Activated T-cell treated with anti-CD3 and anti-CD28 coated beads for 24 hours (primary cell): ENCODE data around the gene DAAM2.

Experiments used
- DNase-seq: peaks from one replicate; pipeline ENCODE4 v3.0.0-alpha.2; 2020; ENCODE audit warnings: low read depth

DAAM2 gene

DNA sequence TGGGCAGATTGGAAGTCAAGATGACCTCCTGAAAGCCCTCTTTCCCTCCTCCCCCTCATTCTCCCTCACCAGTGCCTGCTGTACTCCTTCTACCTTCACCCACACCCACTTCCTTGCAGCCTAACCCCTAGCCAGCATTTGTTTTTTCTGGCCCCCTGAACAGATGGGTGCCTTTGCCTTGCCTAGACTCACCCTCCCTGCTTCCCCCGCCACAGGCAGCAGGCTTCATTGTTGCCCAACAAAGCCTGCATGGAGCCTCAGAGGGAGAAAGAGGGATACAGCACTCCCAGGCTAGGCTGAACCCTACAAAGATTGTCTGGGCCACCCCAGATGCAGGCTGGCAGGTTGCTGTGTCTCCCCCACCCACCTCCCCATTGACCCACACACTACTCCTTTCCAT lies 139.4 kb downstream of the DAAM2 start:
- no peak for DNase-seq

DNA sequence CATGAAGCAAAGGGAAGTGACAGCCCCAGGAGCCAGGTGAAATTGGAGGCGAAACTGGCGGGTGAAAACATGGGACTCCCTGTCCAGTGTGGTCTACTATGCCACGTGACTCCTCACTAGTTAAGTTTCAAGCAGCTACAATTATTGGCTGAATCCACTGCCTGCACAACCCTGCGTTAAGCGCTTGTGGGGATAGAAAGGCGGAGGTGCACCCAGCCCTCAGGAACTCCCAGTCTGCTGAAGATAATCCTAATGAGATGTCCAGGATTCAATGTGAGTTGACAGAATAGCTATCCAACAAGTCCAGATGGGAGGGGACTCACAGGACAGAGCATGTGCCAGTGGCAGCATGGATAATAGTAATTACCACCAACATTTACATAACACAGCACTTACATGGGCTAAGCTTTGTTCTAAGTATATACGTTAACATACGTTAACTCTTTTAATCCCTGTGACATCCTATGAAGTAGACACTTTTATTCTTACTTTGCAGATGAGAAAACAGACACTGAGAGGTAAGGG lies 140.3 kb downstream of the DAAM2 start:
- no peak for DNase-seq

DNA sequence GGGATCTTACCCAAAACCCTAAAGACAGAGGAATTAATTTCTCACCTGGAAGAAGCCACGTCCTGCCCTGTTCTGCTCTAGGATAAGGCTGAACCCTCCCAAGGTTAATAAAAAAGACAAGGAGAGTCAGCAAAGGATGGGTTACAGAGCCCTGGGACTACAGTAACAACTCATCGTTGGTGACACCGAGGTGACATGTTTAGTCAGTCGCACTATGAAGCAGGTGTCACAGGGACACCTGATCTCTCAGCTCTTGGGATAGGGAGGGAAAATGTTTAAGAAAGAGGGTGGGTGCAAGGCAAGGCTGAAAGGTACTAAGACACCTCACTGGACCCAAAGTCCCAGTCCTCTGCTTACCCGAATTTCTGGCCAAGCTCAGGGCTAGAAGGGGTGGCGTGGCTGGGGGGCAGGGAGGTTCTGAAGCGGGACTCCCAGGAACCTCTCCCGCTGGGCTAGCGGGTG lies 141.5 kb downstream of the DAAM2 start:
- DNase-seq, result no peak

DNA sequence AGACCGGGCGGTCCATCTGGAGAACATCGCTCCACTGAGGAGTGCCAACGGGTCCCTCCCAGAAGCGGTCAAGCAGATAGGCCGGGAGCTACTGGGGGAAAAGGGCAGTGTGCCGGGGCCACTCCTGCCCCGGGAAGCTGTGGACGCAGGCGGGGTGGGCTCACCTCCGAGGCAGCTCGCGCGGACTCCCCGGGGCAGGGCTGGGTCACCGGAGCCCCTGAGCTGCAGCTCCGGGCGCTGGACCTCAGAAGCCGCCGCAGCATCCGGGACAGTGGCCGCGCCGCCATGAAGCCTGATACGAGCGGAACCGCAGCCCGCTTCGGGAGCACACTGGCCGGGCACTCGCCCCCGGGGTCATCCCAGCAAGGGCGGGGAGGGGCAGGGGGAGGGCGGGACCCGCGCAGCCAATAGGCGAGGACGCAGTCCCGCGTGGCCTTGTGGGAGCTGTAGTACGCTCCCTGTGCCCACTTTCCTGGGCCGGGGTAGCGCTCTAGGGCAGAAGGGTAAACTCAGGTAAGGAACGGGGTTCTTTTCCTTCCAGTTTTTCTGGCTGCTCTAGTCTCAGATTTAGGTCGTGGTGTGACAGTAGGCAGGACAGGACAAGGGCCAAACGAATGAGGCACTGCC lies 142.1 kb downstream of the DAAM2 start, which contains the start of gene MOCS1:
Gene MOCS1, minus strand, starts transcription at position 332 of the 627 bp plus-strand sequence. Its CDS starts 45 bp downstream, at position 287.
- DNase-seq, result peak; percentile 21

DNA sequence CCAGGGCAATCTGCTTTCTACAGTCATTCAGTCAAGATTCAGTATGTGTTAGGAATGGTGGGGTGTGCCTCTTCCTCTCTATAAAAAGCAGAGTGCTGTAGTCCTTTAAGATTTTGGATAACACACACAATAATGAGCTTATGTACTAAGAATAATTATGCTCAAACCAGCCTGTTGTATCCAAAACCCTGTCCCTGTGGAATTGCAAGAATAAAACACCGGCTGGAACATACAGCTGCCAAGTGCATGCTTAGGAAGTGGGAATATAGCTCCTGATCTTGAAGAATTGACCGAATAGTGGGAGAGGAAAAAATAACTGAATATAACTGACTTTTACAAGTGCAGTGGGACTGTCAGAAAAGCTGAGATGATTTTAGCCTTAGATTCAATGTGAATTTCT lies 143.1 kb downstream of the DAAM2 start:
- DNase-seq, result no peak

DNA sequence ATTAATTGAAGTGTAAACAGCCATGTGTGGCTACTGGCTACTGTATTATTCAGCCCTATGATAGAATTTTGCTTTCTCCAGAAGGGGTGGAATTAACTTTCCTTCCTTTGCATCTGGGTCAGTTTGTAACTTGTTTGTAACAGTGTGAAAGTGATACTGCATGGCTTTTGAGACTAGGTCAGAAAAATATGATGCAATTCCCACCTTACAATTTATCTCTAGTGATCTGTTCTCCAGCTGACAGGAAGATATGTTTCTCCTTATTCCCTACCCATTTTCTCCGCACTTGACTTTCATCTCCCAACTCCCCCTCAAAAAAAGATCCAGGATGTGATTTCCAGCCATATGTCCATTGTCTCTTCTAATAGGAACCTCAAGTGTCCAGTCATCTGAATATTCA lies 144.7 kb downstream of the DAAM2 start:
- no peak for DNase-seq

DNA sequence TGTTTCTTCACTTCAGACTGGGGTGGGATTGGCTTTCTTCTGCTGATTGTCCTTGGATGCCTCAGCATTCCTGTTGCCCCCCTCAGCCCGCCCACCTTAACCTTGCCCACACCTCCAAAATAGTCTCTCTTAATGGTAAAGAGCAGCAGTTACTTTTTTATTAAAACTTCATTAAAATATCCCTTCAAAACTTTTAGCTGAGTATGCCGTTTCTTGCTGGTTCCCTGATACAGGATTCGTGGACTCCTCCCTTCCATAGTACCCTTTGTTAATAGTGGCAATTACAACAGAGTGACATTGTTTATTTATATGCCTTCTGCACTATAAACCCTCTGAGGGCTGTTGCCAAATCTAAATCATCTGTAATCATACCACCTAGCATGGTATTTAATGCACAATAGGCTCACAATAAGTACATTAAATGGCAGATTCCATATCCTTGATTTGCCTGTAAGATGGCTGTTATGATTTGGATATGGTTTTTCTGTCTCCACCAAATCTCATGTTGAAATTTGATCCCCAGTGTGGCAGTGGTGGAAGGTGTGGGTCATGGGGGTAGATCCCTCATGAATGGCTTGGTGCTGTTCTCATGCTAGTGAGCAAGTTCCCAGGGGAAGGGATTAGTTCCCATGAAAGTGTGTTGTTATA lies 145.6 kb downstream of the DAAM2 start:
- no peak for DNase-seq

DNA sequence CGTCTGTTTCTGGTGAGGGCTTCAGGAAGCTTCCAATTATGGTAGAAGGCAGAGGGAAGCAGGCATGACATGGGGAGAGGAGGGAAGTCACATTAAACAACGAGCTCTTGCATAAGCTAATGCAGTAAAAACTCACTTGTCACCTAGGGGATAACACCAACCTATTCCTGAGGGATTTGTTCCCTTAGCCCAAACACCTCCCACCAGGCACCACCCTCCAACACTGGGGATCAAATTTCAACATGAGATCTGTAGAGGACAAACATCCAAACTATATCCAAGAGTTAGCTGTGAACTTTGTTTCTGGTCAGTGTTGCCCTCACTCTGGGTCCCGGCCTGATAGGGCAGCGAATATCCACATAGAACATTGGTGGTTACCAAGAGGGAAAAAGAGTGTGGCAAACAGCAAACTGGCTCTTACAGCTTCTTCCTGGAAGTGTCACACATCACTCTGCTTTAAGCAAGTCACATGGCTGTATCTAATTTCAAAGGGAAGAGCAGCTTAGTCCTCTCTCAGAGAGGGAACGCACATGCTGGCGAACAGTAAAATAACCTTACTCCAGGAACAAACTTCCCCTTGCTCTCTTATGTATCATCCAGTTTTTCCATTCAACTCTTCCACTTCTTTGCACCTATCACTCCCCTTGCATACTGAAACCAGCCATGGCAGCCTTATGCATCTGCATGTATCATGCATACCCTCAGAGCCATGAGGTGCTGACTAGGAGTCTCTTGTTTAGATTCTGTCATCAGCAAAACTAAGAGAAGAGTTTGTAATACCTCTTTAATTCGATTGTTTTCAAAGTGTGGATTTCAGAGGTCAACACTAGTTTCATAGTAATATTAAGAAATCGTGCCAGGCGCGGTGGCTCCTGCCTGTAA lies 146.8 kb downstream of the DAAM2 start:
- DNase-seq, result no peak

DNA sequence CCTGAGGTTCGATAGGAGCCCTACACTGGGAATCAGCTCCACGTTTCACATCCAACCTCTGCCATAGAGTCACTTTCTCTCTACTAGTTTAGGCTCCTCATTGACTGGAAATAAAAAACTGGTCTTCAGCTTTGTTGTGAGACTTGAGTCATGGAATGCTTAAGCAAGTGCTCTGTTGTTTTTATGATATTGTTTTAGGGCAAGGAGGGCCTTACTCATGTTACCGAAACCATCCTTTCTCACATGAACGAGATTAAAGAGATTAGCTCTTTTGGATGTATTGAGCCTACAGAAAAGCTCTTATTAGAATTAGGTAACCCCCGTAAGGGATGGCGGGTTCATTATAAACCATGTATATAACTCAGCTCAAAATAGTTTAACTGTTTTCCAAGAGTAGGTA lies 149.0 kb downstream of the DAAM2 start:
- no peak for DNase-seq

GRCh38 chr6:39941820-39942219 lies 149.6 kb downstream of the DAAM2 start:
- DNase-seq, result no peak

- no peak for DNase-seq
Observed at GRCh38 chr6:39942903-39943580, 150.9 kb downstream of the DAAM2 start.

- DNase-seq, result no peak
Observed at GRCh38 chr6:39945626-39946025, 153.4 kb downstream of the DAAM2 start.

GRCh38 chr6:39947611-39948068 lies 155.5 kb downstream of the DAAM2 start:
- DNase-seq, result no peak

DNA sequence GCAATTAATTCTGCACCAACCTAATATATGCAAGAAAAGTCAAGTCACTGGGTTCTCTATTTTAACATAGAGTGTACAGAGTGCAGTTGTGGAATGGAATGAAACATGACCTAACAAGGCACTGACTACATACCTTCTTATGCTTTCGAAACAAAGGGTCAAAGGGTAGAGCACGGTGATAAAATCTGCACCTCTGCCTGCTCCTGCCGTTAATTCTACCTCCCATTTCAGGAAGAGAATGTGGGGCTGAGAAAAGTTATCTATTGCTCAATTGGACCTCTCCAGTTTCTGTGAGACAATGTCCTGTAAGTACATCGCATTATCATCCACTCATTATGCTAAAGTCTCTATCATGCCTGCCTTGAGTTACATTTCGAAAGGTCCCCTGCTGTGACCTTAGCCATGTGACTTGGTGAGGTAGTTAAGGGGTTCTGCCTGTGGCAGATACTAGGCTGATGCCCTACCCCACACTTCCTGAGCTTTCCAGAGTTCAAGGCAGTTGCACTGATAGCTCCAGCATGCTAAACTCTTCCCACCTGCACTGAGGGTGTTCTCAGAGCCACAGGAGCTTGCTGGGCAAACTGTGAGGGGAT lies 156.1 kb downstream of the DAAM2 start:
- no peak for DNase-seq

GRCh38 chr6:39950125-39950720 lies 158.0 kb downstream of the DAAM2 start:
- DNase-seq, result no peak

DNA sequence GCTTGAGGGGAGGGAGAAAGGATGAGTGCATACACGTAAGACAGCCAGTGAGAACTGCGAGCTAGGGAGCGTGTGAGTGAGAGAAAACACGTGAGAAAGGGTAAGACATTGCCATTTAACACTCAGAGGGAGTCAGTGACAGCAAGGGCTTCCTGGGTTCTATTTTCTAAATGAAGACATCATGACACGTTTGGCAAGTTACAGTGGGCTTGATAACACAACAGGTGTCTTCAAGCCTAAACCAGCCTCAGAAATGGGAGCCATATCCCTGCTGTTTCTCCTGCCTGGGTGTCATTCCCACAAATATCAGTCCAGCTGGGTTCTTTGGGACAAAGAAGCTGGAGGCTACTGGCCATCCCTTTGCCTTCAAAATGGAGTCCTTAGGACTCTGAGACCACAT lies 159.0 kb downstream of the DAAM2 start:
- DNase-seq, result no peak

- DNase-seq, result no peak
Observed at GRCh38 chr6:39951716-39952115, 159.5 kb downstream of the DAAM2 start.

DNA sequence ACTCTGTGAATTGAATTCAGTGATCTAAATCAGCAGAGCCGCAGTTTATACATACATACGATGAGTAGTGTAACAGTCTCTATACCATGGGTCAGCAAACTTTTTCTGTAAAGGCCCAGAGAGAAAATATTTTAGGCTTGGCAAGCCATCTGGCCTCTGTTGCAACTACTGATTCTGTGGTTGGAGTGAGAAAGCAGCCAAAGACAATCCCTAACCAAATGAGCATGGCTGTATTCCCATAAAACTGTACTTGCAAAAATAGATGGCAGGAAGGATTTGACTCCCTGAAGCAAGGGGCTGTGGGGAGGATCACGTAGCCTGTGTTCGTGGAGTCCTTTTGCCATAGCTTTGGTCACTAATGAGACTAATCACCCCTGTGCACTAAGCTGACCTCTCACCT lies 160.0 kb downstream of the DAAM2 start:
- DNase-seq, result no peak

- no peak for DNase-seq
Observed at GRCh38 chr6:39953076-39953618, 161.0 kb downstream of the DAAM2 start.
